ENCODE measurements around the gene GPLD1.
"Not testable (repeated sequence)": the region's sequence is repeated elsewhere in the genome, so short reads cannot be mapped to it uniquely, and the experiment has no call there.

Gene GPLD1

DNA sequence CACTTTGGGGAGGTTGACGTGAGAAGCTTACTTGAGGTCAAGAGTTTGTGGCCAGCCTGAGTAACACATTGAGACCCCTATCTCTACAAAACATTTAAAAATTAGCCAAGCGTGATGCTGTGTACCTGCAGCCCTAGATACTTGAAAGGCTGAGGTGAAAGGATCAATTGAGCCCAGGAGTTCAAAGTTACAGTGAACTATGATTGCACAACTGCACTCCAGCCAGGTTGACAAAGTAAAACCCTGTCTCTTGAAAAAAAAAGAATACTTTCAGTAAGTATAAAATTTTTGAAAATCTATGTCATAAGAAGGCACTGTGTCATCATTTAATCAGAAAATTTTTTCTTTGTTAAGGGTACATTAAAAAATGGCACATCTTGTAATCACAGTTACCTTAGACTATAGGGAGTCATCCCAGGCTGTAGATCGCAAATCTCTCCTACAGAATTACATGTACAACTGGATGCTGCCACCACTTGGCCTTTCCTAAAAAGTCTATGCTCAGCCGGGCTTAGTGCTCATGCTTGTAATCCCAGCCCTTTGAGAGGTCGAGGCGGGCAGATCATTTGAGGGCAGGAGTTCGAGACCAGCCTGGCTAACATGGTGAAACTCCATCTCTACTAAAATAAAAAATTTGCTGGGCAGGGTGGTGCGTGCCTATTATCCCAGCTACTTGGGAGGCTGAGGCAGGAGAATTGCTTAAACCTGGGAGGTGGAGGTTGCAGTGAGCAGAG lies 103.7 kb downstream of the GPLD1 start:
- TF ChIP-seq ZFP3 (CRISPR knock-in tag; IDR thresholded peaks at IDR 0.05) (no peak), PPARA (CRISPR knock-in tag; IDR thresholded peaks at IDR 0.05; ENCODE audit: borderline replicate concordance) (no peak), BACH2 (CRISPR knock-in tag; IDR thresholded peaks at IDR 0.05; ENCODE audit: borderline replicate concordance) (no peak), CSDC2 (CRISPR knock-in tag; IDR thresholded peaks at IDR 0.05) (no peak), TOX (CRISPR knock-in tag; IDR thresholded peaks at IDR 0.05; ENCODE audit: borderline replicate concordance) (no peak), ZNF70 (CRISPR knock-in tag; IDR thresholded peaks at IDR 0.05) (no peak), ISL1 (CRISPR knock-in tag; IDR thresholded peaks at IDR 0.05) (no peak)
- TF ChIP-seq, protein P1, sequence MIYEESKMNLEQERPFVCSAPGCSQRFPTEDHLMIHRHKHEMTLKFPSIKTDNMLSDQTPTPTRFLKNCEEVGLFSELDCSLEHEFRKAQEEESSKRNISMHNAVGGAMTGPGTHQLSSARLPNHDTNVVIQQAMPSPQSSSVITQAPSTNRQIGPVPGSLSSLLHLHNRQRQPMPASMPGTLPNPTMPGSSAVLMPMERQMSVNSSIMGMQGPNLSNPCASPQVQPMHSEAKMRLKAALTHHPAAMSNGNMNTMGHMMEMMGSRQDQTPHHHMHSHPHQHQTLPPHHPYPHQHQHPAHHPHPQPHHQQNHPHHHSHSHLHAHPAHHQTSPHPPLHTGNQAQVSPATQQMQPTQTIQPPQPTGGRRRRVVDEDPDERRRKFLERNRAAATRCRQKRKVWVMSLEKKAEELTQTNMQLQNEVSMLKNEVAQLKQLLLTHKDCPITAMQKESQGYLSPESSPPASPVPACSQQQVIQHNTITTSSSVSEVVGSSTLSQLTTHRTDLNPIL (CRISPR knock-in tag; IDR thresholded peaks at IDR 0.05; ENCODE audit: low read depth), result no peak
- TF ChIP-seq, protein P2, sequence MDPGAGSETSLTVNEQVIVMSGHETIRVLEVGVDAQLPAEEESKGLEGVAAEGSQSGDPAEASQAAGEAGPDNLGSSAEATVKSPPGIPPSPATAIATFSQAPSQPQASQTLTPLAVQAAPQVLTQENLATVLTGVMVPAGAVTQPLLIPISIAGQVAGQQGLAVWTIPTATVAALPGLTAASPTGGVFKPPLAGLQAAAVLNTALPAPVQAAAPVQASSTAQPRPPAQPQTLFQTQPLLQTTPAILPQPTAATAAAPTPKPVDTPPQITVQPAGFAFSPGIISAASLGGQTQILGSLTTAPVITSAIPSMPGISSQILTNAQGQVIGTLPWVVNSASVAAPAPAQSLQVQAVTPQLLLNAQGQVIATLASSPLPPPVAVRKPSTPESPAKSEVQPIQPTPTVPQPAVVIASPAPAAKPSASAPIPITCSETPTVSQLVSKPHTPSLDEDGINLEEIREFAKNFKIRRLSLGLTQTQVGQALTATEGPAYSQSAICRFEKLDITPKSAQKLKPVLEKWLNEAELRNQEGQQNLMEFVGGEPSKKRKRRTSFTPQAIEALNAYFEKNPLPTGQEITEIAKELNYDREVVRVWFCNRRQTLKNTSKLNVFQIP (CRISPR knock-in tag; IDR thresholded peaks at IDR 0.05; ENCODE audit: borderline replicate concordance, low read depth), result no peak
- ATAC-seq, result no peak

DNA sequence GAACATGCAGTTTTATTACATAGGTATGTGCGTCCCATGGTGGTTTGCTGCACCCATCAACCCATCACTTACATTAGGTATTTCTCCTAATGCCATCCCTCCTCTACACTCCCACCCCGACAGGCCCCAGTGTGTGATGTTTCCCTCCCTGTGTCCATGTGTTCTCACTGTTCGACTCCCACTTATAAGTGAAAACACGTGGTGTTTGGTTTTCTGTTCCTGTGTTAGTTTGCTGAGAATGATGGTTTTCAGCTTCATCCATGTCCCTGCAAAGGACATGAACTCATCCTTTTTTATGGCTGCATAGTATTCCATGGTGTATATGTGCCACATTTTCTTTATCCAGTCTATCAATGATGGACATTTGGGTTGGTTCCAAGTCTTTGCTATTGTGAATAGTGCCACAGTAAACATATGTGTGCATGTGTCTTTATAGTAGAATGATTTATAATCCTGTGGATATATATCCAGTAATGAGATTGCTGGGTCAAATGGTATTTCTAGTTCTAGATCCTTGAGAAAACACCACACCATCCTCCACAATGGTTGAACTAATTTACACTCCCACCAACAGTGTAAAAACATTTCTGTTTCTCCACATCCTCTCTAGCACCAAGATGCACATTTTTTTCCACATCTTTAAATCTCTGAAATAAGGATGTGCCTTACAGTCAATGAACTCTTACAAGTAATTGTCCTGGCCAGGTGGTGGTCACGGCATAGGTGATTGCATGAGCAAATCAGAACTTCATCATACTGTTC lies 104.8 kb downstream of the GPLD1 start:
- not testable (repeated sequence) for ATAC-seq

DNA sequence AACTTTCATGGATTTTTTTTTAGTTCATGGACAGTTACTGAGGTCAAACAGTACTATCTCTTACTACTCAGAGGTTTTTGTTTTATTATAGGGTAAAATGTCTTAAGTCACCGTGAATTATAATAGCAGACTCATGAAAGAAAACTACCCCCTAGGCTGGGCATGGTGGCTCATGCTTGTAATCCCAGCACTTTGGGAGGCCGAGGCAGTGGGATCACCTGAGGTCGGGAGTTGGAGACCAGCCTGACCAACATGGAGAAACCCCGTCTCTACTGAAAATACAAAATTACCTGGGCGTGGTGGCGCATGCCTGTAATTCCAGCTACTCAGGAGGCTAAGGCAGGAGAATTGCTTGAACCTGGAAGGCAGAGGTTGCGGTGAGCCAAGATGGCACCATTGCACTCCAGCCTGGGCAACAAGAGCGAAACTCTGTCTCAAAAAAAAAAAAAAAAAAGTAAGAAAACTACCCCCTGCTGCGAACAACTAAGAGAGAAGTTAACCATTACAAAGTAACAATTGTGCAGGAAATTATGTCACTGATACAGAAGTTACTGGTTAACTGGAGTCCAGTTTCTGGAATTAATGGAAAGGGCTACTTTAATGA lies 106.4 kb downstream of the GPLD1 start:
- not testable (repeated sequence) for ATAC-seq

DNA sequence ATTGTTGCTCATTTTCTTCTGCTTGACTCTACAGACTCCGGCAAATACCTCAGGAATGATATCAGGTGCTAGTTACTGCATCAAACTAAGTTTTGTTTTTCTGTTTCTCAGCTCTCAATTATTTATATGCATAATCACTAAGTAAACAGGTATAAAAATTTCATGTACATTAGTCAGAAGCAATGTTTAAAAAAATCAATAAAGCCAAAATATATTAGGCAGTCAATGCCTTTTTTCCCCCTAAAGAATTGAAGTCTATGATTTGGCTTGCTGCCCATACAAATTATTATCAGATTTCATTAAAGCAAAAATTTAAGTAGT lies 107.2 kb downstream of the GPLD1 start:
- TF ChIP-seq, protein P2 (CRISPR knock-in tag; IDR thresholded peaks at IDR 0.05; ENCODE audit: borderline replicate concordance, low read depth), result no peak
- TF ChIP-seq, protein P3, sequence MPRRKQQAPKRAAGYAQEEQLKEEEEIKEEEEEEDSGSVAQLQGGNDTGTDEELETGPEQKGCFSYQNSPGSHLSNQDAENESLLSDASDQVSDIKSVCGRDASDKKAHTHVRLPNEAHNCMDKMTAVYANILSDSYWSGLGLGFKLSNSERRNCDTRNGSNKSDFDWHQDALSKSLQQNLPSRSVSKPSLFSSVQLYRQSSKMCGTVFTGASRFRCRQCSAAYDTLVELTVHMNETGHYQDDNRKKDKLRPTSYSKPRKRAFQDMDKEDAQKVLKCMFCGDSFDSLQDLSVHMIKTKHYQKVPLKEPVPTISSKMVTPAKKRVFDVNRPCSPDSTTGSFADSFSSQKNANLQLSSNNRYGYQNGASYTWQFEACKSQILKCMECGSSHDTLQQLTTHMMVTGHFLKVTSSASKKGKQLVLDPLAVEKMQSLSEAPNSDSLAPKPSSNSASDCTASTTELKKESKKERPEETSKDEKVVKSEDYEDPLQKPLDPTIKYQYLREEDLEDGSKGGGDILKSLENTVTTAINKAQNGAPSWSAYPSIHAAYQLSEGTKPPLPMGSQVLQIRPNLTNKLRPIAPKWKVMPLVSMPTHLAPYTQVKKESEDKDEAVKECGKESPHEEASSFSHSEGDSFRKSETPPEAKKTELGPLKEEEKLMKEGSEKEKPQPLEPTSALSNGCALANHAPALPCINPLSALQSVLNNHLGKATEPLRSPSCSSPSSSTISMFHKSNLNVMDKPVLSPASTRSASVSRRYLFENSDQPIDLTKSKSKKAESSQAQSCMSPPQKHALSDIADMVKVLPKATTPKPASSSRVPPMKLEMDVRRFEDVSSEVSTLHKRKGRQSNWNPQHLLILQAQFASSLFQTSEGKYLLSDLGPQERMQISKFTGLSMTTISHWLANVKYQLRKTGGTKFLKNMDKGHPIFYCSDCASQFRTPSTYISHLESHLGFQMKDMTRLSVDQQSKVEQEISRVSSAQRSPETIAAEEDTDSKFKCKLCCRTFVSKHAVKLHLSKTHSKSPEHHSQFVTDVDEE (CRISPR knock-in tag; IDR thresholded peaks at IDR 0.05), result no peak
- TF ChIP-seq ISL1 (CRISPR knock-in tag; IDR thresholded peaks at IDR 0.05), result no peak
- no peak for TF ChIP-seq ZNF8 (CRISPR knock-in tag; IDR thresholded peaks at IDR 0.05)
- TF ChIP-seq PPARA (CRISPR knock-in tag; IDR thresholded peaks at IDR 0.05; ENCODE audit: borderline replicate concordance), result no peak
- no peak for TF ChIP-seq ARNTL (CRISPR knock-in tag; IDR thresholded peaks at IDR 0.05; ENCODE audit: borderline replicate concordance, low read depth)
- no peak for TF ChIP-seq CSDC2 (CRISPR knock-in tag; IDR thresholded peaks at IDR 0.05)
- TF ChIP-seq, protein P4, sequence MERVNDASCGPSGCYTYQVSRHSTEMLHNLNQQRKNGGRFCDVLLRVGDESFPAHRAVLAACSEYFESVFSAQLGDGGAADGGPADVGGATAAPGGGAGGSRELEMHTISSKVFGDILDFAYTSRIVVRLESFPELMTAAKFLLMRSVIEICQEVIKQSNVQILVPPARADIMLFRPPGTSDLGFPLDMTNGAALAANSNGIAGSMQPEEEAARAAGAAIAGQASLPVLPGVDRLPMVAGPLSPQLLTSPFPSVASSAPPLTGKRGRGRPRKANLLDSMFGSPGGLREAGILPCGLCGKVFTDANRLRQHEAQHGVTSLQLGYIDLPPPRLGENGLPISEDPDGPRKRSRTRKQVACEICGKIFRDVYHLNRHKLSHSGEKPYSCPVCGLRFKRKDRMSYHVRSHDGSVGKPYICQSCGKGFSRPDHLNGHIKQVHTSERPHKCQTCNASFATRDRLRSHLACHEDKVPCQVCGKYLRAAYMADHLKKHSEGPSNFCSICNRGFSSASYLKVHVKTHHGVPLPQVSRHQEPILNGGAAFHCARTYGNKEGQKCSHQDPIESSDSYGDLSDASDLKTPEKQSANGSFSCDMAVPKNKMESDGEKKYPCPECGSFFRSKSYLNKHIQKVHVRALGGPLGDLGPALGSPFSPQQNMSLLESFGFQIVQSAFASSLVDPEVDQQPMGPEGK (CRISPR knock-in tag; IDR thresholded peaks at IDR 0.05; ENCODE audit: borderline replicate concordance), result no peak
- no peak for TF ChIP-seq ZFP3 (CRISPR knock-in tag; IDR thresholded peaks at IDR 0.05)
- TF ChIP-seq, protein P1 (CRISPR knock-in tag; IDR thresholded peaks at IDR 0.05; ENCODE audit: low read depth), result no peak
- no peak for TF ChIP-seq RARB (CRISPR knock-in tag; IDR thresholded peaks at IDR 0.05)
- TF ChIP-seq SNAI2 (CRISPR knock-in tag; IDR thresholded peaks at IDR 0.05), result no peak
- TF ChIP-seq, protein P5, sequence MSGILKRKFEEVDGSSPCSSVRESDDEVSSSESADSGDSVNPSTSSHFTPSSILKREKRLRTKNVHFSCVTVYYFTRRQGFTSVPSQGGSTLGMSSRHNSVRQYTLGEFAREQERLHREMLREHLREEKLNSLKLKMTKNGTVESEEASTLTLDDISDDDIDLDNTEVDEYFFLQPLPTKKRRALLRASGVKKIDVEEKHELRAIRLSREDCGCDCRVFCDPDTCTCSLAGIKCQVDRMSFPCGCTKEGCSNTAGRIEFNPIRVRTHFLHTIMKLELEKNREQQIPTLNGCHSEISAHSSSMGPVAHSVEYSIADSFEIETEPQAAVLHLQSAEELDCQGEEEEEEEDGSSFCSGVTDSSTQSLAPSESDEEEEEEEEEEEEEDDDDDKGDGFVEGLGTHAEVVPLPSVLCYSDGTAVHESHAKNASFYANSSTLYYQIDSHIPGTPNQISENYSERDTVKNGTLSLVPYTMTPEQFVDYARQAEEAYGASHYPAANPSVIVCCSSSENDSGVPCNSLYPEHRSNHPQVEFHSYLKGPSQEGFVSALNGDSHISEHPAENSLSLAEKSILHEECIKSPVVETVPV (CRISPR knock-in tag; IDR thresholded peaks at IDR 0.05), result no peak
- no peak for TF ChIP-seq TOX (CRISPR knock-in tag; IDR thresholded peaks at IDR 0.05; ENCODE audit: borderline replicate concordance)
- TF ChIP-seq ZC3H10 (CRISPR knock-in tag; IDR thresholded peaks at IDR 0.05), result no peak
- no peak for ATAC-seq
